ENCODE data around the gene ASCC1. TPM values are rescaled to one million over a fixed set of nuclear protein-coding genes. Genes with fewer than 3 reads are reported as not detected.

The ASCC1 gene
- total RNA-seq, 4 donors from 2014 or later: 24.4 to 42.4 (median 35.2) TPM

GRCh38 chr10:72056932-72057751 lies 158.9 kb downstream of the ASCC1 start:
- Histone ChIP-seq H3K4me3 (no peak overlapping the region), H3K27ac (no peak overlapping the region), H3K9me3 (no peaks in the 10 kb centered on the region), H3K4me1 (no peaks in the 10 kb centered on the region), H3K36me3 (no peaks in the 10 kb centered on the region), H3K27me3 (peaks cover 3% of the 10 kb centered on the region)
- WGBS, 2 donors (ENCODE audit: low coverage in 1 of 2): 89 to 92% methylated on average over 2 to 8 of the region's 25 CpGs
- no peak for TF ChIP-seq POLR2A (IDR thresholded peaks at IDR 0.05)
- TF ChIP-seq CTCF (IDR thresholded peaks at IDR 0.05): no peak
- no peak for TF ChIP-seq POLR2AphosphoS5 (IDR thresholded peaks at IDR 0.05)
- no peak for TF ChIP-seq EP300 (IDR thresholded peaks at IDR 0.05)
- no peak for ATAC-seq

GRCh38 chr10:72056113-72056512 lies 160.0 kb downstream of the ASCC1 start:
- Histone ChIP-seq H3K4me3 (no peak overlapping the region), H3K9me3 (no peaks in the 10 kb centered on the region), H3K4me1 (no peaks in the 10 kb centered on the region), H3K27ac (no peak overlapping the region), H3K36me3 (no peaks in the 10 kb centered on the region), H3K27me3 (peaks cover 3% of the 10 kb centered on the region)
- 80% methylated on average over 1 of the region's 5 CpGs; no CpG with 5 or more reads in 1 of the 2 donors for WGBS, 2 donors (ENCODE audit: low coverage in 1 of 2)
- ATAC-seq: no peak
- no peak for TF ChIP-seq EP300 (IDR thresholded peaks at IDR 0.05)
- no peak for TF ChIP-seq POLR2A (IDR thresholded peaks at IDR 0.05)
- TF ChIP-seq CTCF (IDR thresholded peaks at IDR 0.05): no peak
- no peak for TF ChIP-seq POLR2AphosphoS5 (IDR thresholded peaks at IDR 0.05)

- Histone ChIP-seq H3K9me3 (no peaks in the 10 kb centered on the region), H3K4me3 (no peak overlapping the region), H3K4me1 (peaks cover 0 to 5% (median 0%) of the 10 kb centered on the region in 3 donors), H3K27ac (no peak overlapping the region), H3K36me3 (no peaks in the 10 kb centered on the region), H3K27me3 (no peaks in the 10 kb centered on the region)
- TF ChIP-seq EP300 (IDR thresholded peaks at IDR 0.05) (no peak), POLR2AphosphoS5 (IDR thresholded peaks at IDR 0.05) (no peak), POLR2A (IDR thresholded peaks at IDR 0.05) (no peak), CTCF (IDR thresholded peaks at IDR 0.05) (no peak)
- WGBS, 2 donors (ENCODE audit: low coverage in 1 of 2): 100% methylated on average over 1 of the region's 7 CpGs; no CpG with 5 or more reads in 1 of the 2 donors
- ATAC-seq: no peak
Observed at GRCh38 chr10:72053690-72054089, 162.4 kb downstream of the ASCC1 start.

GRCh38 chr10:72050873-72051272 lies 165.2 kb downstream of the ASCC1 start:
- no peak overlapping the region for H3K4me3 ChIP-seq
- no peak for TF ChIP-seq EP300 (IDR thresholded peaks at IDR 0.05)
- no peak for TF ChIP-seq POLR2A (IDR thresholded peaks at IDR 0.05)
- no peak for TF ChIP-seq POLR2AphosphoS5 (IDR thresholded peaks at IDR 0.05)
- no peak for TF ChIP-seq CTCF (IDR thresholded peaks at IDR 0.05)
- 0 to 67% methylated on average over 1 to 3 of the region's 3 CpGs for WGBS, 2 donors (ENCODE audit: low coverage in 1 of 2)
- no peak for ATAC-seq
- H3K27ac ChIP-seq: no peak overlapping the region
- H3K9me3 ChIP-seq: no peaks in the 10 kb centered on the region
- peaks cover 0 to 12% (median 0%) of the 10 kb centered on the region in 3 donors for H3K4me1 ChIP-seq
- no peaks in the 10 kb centered on the region for H3K36me3 ChIP-seq
- H3K27me3 ChIP-seq: no peaks in the 10 kb centered on the region

All from gastroesophageal sphincter (tissue), 4 donors.